Activated CD8-positive, alpha-beta memory T cell treated with anti-CD3 and anti-CD28 coated beads, Interleukin-2, amount 10 ng/mL, durations not matched to agents 7 days and 5 days (primary cell): Measurements from ENCODE around the gene TBATA. TPM values are rescaled to one million over a fixed set of nuclear protein-coding genes. Genes with fewer than 3 reads are reported as not detected.

Experiments
- ATAC-seq: fragments of 150-1000 bp; cut with Tn5 transposase; one replicate; pipeline ENCODE4 v1.10.0; 2021; ENCODE audit warnings: moderate library complexity
- CTCF ChIA-PET: fragments of 350-600 bp; sonication (Branson Sonifier 250); formaldehyde crosslinking; loops from one replicate; lab custom pipeline; 2021; ENCODE audit warnings: antibody characterized with exemption; lab: Charles Lee
- DNase-seq: peaks from one replicate; pipeline ENCODE4 v3.0.0-alpha.2; 2020
- H3K27ac Mint-ChIP-seq: one replicate; pipeline ENCODE4 v1.8.0; 2021; ENCODE audit warnings: mild to moderate bottlenecking, mixed read lengths
- H3K27me3 Mint-ChIP-seq: one replicate; pipeline ENCODE4 v1.8.0; 2021; ENCODE audit warnings: mixed read lengths
- H3K36me3 Mint-ChIP-seq: one replicate; pipeline ENCODE4 v1.8.0; 2021; ENCODE audit warnings: mild to moderate bottlenecking, mixed read lengths
- H3K4me1 Mint-ChIP-seq: one replicate; pipeline ENCODE4 v1.8.0; 2021; ENCODE audit warnings: mixed read lengths
- H3K4me3 Mint-ChIP-seq: one replicate; pipeline ENCODE4 v1.8.0; 2021; ENCODE audit warnings: mild to moderate bottlenecking, moderate library complexity, mixed read lengths
- H3K9me3 Mint-ChIP-seq: one replicate; pipeline ENCODE4 v1.8.0; 2022; ENCODE audit warnings: low read depth, mixed read lengths
- total RNA-seq, 2 experiments: library from RNA; stranded (reverse); gene quantifications; one replicate each; pipeline ENCODE4 v1.2.3, GENCODE V29; 2021

TBATA gene
- total RNA-seq, 2 experiments from 2014 or later = not detected

DNA sequence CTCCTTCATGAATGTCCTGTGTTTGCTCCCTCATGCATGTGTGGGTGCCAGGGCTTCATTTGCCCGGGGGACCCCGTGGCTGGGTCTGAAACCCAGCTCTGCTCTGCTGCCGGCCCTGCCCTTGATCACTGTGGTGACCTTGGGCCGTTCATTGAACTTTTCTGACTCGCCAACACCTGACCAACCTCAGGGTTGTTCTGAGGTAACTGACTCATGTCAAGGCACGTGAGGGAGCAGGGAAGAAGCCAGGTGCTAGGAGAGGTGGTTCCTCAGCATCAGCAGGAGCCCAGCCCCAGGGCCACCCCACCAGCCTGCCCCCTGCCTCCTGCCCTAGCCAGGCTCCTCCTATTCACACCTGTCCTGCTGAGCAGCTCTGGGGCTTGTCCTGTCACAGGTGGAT lies 47.9 kb downstream of the TBATA start:
- H3K4me1 Mint-ChIP-seq = peaks cover 13% of the 10 kb centered on the region
- no peak overlapping the region for H3K4me3 Mint-ChIP-seq
- H3K36me3 Mint-ChIP-seq = no peaks in the 10 kb centered on the region
- no peak for ATAC-seq
- DNase-seq = no peak
- H3K27ac Mint-ChIP-seq = no peak overlapping the region
- H3K9me3 Mint-ChIP-seq = no peaks in the 10 kb centered on the region
- no peaks in the 10 kb centered on the region for H3K27me3 Mint-ChIP-seq
- CTCF ChIA-PET = no interaction called here

DNA sequence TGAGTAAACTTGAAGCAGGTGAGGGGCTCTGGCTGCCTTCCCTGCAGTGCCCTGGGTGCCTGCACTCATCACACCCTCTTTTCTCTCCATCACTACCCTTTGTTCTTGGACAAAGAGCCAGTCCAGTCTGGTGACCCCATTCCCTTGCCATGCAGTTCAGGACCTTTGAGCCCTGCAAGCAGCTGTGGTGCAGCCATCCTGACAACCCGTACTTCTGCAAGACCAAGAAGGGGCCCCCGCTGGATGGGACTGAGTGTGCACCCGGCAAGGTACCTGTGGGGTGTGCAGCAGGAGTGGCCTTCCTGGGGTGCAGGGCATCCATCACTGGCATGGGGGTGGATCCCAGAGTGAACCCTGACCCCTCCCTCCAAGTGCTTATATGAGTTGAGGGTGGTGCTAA lies 48.7 kb downstream of the TBATA start:
- ATAC-seq = no peak
- no peak for DNase-seq
- no peaks in the 10 kb centered on the region for H3K36me3 Mint-ChIP-seq
- CTCF ChIA-PET = no interaction called here
- no peak overlapping the region for H3K27ac Mint-ChIP-seq
- peaks cover 6% of the 10 kb centered on the region for H3K4me1 Mint-ChIP-seq
- no peaks in the 10 kb centered on the region for H3K27me3 Mint-ChIP-seq
- H3K9me3 Mint-ChIP-seq = no peaks in the 10 kb centered on the region
- H3K4me3 Mint-ChIP-seq = no peak overlapping the region

DNA sequence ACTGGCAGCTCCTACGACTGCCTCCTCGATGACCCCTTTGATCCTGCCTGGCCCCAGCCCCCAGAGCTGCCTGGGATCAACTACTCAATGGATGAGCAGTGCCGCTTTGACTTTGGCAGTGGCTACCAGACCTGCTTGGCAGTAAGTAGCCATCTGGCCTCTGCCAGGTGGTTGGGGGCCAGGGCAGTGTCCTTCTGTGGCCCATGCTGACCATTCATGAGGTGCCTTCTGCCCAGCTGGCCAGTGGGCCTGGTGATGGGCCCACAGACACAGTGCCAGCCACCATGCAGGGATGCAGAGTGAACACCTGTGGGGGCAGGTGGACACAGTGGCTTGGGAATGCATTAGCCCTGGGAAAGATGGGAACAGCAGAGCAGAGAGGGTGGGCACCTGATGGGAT lies 50.0 kb downstream of the TBATA start:
- H3K4me3 Mint-ChIP-seq = no peak overlapping the region
- no peak overlapping the region for H3K27ac Mint-ChIP-seq
- CTCF ChIA-PET = no interaction called here
- H3K4me1 Mint-ChIP-seq = no peaks in the 10 kb centered on the region
- ATAC-seq (no peak), DNase-seq (no peak)
- H3K9me3 Mint-ChIP-seq = no peaks in the 10 kb centered on the region
- H3K36me3 Mint-ChIP-seq = no peaks in the 10 kb centered on the region
- no peaks in the 10 kb centered on the region for H3K27me3 Mint-ChIP-seq

DNA sequence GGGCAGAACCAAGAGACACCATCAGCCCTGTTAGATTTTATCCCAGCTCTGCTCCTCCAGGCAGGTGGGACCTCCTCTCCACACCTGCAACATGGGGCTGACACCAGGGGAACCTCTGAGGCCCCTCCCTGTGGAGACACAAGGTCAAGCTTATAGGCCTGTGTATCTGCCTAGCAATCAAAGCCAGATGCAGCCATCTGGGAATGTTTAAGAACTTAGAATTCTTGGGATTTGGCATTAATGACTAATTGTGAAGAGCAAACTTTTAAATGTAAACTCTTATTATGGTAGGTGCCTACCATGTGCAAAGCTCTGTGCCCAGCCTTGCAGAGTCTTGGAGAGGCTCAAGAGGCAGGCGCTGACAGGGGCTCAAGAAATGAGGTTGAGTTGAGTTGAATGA lies 52.1 kb downstream of the TBATA start:
- CTCF ChIA-PET = interaction anchor here (1.4 kb wide), 1 partner anchor 174 kb away, joined by 4 read pairs; no protein-coding TSS in a partner anchor
- no peak overlapping the region for H3K4me3 Mint-ChIP-seq
- ATAC-seq (no peak), DNase-seq (no peak)
- no peaks in the 10 kb centered on the region for H3K4me1 Mint-ChIP-seq
- no peaks in the 10 kb centered on the region for H3K9me3 Mint-ChIP-seq
- H3K36me3 Mint-ChIP-seq = no peaks in the 10 kb centered on the region
- no peaks in the 10 kb centered on the region for H3K27me3 Mint-ChIP-seq
- no peak overlapping the region for H3K27ac Mint-ChIP-seq

DNA sequence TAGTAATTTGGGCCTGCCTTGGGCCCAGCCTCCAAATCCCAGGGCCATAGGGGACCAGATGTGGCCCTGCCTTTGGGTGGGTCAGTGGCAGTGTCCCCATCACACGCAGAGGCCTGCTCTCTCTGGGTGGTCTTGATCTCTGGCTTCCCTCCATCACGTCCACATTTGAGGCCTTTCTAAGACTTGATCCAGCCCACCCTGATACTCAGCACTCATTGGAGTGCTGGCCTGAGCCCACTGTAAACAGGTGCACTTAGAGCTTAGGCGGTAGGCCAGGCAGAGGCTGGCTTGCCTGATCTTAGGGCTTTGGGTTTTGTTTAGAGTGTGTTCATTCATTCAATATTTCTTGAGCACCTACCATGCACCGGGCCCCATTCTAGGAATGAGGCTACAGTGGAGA lies 52.6 kb downstream of the TBATA start:
- Mint-ChIP-seq H3K27me3 (no peaks in the 10 kb centered on the region), H3K4me1 (no peaks in the 10 kb centered on the region), H3K9me3 (no peaks in the 10 kb centered on the region), H3K27ac (no peak overlapping the region), H3K36me3 (no peaks in the 10 kb centered on the region), H3K4me3 (no peak overlapping the region)
- DNase-seq (no peak), ATAC-seq (no peak)
- CTCF ChIA-PET = interaction anchor here (1.3 to 1.4 kb wide), 2 partner anchors 24 to 174 kb away, joined by 3 to 4 read pairs; no protein-coding TSS in a partner anchor

DNA sequence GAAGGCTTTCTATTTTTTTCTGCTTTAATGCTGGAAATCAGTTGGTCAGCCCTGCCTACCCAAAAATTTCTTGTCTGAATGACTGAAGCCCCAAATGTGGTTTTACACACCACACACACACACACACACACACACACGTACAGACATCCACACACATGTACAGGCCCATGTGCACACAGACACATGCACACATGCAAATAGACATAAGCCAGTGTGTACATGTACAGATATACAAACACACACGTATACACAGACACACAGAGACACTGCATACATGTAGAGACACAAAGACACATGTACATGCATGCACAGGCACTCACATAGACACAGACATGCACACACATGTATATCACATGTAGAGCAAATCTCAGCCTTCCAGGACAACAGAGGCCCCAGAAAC lies 54.2 kb downstream of the TBATA start:
- no peaks in the 10 kb centered on the region for H3K27me3 Mint-ChIP-seq
- no peaks in the 10 kb centered on the region for H3K9me3 Mint-ChIP-seq
- no peak overlapping the region for H3K27ac Mint-ChIP-seq
- ATAC-seq = no peak
- no peak for DNase-seq
- no peaks in the 10 kb centered on the region for H3K4me1 Mint-ChIP-seq
- H3K4me3 Mint-ChIP-seq = no peak overlapping the region
- H3K36me3 Mint-ChIP-seq = no peaks in the 10 kb centered on the region
- CTCF ChIA-PET = interaction anchor here (0.6 kb wide), 1 partner anchor 123 kb away, joined by 3 read pairs; no protein-coding TSS in a partner anchor

DNA sequence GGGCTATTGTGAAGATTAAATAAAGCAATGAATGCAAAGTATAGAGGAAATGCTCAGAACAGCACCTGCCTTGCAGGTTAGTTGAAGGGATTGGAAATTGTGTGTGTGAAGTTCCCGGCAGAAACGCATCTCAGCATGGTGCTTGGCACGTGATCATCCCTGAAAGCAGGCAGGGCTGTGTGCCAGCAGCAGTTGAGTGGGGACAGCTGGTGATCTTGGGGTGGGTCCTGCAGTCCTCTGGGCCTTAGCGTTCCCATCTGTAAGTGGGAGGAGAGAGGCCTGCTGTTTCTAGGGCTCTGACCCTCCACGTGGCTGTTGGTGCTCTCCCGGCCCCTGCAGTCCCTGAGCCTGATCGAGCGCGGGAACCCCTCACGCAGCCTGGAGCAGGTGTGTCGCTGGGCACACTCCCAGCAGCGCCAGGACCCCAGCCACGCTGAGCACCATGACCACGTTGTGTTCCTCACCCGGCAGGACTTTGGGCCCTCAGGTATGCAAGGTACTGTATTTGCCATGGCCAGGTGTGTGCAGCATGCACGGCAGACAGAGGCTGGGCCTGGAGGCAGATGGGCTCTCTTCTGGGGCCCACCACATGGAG lies 55.3 kb downstream of the TBATA start:
- CTCF ChIA-PET = no interaction called here
- Mint-ChIP-seq H3K9me3 (no peaks in the 10 kb centered on the region), H3K27me3 (no peaks in the 10 kb centered on the region), H3K4me3 (no peak overlapping the region), H3K27ac (no peak overlapping the region), H3K36me3 (no peaks in the 10 kb centered on the region), H3K4me1 (no peaks in the 10 kb centered on the region)
- no peak for ATAC-seq
- no peak for DNase-seq

DNA sequence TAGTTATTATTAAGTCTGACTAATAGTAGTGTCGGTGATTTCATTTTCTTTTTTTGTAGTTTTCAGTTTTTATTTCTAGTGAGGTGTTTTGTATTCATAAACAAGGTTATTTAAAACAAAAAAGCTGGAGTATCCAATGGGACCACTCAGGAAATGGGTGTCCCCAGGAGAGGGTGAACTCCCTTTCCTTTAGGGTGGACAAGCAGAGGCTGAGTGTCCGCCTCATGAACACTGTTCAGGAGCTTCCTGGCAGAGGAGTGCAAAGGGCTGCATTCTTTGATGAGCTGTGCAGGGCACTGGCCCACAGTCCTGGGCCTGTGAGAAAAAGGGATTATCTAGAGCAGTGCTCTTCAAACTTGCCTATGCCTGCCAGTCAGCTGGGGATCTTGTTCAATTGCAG lies 56.8 kb downstream of the TBATA start:
- no peak for DNase-seq
- Mint-ChIP-seq H3K4me1 (no peaks in the 10 kb centered on the region), H3K9me3 (no peaks in the 10 kb centered on the region), H3K4me3 (no peak overlapping the region), H3K27me3 (no peaks in the 10 kb centered on the region), H3K36me3 (no peaks in the 10 kb centered on the region), H3K27ac (no peak overlapping the region)
- CTCF ChIA-PET = no interaction called here
- ATAC-seq = no peak

DNA sequence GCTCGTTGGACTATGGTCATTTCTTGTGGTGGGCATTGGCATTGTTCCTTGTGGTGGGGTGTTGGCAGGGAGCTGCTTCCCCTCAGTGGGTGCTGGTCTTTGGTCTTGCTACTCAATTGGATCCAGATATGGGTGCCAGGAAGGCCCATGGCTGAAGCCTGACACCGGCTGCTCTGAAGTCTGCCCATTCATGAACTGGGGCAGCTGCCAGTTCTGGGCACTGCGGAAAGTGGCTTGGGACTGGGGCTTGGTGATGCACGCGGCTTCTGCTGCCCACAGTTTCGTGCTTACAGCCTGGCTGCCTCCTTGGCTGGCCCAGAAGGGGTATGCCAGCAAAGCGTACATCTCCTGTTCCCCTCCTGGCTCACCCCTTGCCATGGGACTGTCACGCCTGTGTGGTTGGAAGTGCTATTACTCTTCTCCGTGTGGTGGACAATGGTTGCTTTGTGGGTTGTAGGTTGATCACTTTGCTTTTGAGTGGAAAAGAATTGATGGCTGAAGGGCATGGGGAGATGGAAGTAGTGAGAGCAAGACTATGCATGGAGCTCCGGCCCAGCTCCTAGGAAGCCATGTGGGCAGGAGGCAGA lies 58.2 kb downstream of the TBATA start:
- no peaks in the 10 kb centered on the region for H3K36me3 Mint-ChIP-seq
- ATAC-seq (no peak), DNase-seq (no peak)
- H3K4me3 Mint-ChIP-seq = no peak overlapping the region
- CTCF ChIA-PET = no interaction called here
- no peak overlapping the region for H3K27ac Mint-ChIP-seq
- no peaks in the 10 kb centered on the region for H3K27me3 Mint-ChIP-seq
- H3K9me3 Mint-ChIP-seq = no peaks in the 10 kb centered on the region
- H3K4me1 Mint-ChIP-seq = no peaks in the 10 kb centered on the region

DNA sequence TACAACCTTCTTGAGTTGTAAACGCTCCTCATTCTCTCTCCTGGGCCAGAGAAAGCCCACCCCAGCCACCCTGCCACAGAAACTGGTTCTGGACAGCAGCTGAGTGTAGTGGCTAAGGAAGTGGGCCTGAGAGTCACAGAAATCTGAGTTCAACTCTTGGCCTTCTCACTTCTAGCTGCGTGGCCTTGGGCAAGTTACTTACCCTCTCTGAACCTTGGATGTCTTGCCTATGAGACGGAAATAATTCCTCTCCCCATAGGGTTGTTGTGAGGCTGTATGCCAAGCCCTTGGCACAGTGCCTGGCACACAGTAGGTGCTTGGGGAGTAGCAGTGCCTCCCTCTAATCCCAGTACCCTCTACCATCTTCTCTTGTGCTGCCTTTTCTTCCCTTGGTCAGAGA lies 61.4 kb downstream of the TBATA start:
- CTCF ChIA-PET = no interaction called here
- Mint-ChIP-seq H3K36me3 (no peaks in the 10 kb centered on the region), H3K27ac (no peak overlapping the region), H3K9me3 (no peaks in the 10 kb centered on the region), H3K27me3 (no peaks in the 10 kb centered on the region), H3K4me1 (no peaks in the 10 kb centered on the region), H3K4me3 (no peak overlapping the region)
- no peak for ATAC-seq
- DNase-seq = no peak

DNA sequence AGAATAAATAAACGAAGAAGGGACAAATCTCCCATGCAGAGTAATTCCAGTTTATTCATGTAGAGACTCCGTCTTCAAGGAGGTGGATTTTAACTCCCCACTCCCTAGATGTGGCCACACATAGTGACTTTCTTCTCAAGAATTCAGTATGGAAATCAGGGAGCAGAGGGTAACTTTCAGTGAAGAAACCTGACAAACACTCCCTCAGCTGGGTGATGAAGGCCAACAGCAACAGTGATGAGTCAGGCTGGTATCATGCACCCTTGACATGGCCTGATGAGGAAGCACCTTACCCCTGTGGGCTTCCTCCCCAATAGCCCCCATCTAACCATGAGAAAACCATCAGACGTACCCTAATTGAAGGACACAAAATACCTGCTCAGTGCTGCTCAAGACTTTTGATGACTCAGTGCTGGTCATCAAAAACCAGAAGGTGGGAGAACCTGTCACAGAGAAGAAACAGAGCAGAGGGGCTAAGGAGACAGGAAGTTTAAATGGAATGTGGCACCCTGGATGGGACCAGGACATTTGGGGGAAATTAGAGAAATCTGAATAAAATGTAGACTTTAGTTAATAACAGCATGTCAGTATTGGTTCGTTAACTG lies 62.3 kb downstream of the TBATA start:
- CTCF ChIA-PET = no interaction called here
- ATAC-seq (no peak), DNase-seq (no peak)
- H3K4me3 Mint-ChIP-seq = no peak overlapping the region
- no peak overlapping the region for H3K27ac Mint-ChIP-seq
- no peaks in the 10 kb centered on the region for H3K4me1 Mint-ChIP-seq
- H3K9me3 Mint-ChIP-seq = no peaks in the 10 kb centered on the region
- no peaks in the 10 kb centered on the region for H3K36me3 Mint-ChIP-seq
- no peaks in the 10 kb centered on the region for H3K27me3 Mint-ChIP-seq

Other genes starting within 250 kb of the TBATA start
- gene PRF1, start 182.6 kb downstream of the TBATA start, total RNA-seq = 100 to 1,000 TPM; 381 to 433 TPM
- gene ADAMTS14, start 112.9 kb downstream of the TBATA start, total RNA-seq = under 1 TPM; 0.15 to 0.19 TPM
- 10 to 100 TPM; 22.5 to 29.3 TPM for gene SGPL1, start 30.6 kb upstream of the TBATA start, total RNA-seq
- gene PCBD1, start 103.2 kb upstream of the TBATA start, total RNA-seq = 10 to 100 TPM; 37.1 to 38.4 TPM